AG10803 (cell line): ENCODE data around the gene GAB2.

Experiments used
- DNase-seq: peaks from one replicate; pipeline ENCODE4 v3.0.0; 2010; ENCODE audit warnings: low read depth
- H3K4me3 ChIP-seq: 2 replicates; pipeline ENCODE4 v1.5.1; 2011; ENCODE audit warnings: mild to moderate bottlenecking, low read length, control low read depth
- TF ChIP-seq, protein P1 (sequence below): conservative IDR thresholded peaks from 2 replicates; pipeline ENCODE4 v1.5.1; 2011; ENCODE audit warnings: mild to moderate bottlenecking, low read length, control low read depth, inconsistent platforms

Gene GAB2

DNA sequence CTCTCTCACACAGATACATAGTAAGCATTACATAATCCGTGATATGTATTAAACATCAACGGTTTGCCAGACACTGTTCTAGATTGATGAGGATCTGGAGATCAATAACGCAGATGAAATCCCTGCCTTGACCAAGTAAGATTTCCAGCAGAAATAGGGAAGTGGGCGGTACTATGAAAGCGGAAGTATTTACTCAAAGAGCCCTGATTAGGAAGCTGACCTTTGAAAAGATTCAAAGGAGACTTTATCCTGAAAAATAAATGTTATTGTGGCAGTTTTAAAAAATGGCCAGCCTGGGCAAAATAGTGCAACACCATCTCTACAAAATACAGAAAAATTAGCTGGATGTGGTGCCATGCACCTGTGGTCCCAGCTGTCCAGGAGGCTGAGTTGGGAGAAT, 26.8 kb downstream of the GAB2 start:
- TF ChIP-seq, protein P1, sequence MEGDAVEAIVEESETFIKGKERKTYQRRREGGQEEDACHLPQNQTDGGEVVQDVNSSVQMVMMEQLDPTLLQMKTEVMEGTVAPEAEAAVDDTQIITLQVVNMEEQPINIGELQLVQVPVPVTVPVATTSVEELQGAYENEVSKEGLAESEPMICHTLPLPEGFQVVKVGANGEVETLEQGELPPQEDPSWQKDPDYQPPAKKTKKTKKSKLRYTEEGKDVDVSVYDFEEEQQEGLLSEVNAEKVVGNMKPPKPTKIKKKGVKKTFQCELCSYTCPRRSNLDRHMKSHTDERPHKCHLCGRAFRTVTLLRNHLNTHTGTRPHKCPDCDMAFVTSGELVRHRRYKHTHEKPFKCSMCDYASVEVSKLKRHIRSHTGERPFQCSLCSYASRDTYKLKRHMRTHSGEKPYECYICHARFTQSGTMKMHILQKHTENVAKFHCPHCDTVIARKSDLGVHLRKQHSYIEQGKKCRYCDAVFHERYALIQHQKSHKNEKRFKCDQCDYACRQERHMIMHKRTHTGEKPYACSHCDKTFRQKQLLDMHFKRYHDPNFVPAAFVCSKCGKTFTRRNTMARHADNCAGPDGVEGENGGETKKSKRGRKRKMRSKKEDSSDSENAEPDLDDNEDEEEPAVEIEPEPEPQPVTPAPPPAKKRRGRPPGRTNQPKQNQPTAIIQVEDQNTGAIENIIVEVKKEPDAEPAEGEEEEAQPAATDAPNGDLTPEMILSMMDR: no peak
- no peak overlapping the region for H3K4me3 ChIP-seq
- DNase-seq: no peak

GRCh38 chr11:78386215-78386941, 31.2 kb downstream of the GAB2 start:
- DNase-seq: no peak
- H3K4me3 ChIP-seq: no peak overlapping the region
- TF ChIP-seq, protein P1: no peak

DNA sequence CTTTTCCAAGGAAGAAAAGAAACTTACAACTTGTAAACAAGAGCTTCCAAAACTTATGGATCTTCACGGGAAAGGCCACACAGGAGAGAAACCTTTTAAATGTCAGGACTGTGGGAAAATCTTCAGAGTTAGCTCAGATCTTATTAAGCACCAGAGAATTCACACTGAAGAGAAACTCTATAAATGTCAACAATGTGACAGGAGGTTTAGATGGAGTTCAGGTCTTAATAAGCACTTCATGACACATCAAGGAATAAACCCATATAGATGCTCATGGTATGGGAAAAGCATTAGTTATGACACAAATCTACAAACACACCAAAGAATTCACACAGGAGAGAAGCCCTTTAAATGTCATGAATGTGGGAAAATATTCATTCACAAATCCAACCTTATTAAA, 32.4 kb downstream of the GAB2 start:
- TF ChIP-seq, protein P1: no peak
- DNase-seq: no peak
- H3K4me3 ChIP-seq: no peak overlapping the region

DNA sequence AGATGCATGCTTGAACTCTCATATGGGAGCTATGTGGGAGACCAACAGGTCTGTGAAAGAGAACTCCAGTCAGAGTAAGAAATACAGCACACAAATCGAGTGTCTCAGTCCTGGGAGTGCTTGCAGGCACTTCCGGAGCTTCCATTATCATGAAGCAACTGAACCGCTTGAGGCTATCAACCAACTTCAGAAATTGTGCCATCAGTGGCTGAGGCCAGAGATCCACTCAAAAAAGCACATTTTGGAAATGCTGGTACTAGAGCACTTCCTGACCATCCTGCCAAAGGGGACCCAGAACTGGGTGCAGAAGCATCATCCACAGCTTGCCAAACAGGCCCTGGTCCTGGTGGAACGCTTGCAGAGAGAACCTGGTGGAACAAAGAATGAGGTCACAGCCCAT, 33.4 kb downstream of the GAB2 start:
- TF ChIP-seq, protein P1: no peak
- no peak overlapping the region for H3K4me3 ChIP-seq
- DNase-seq: no peak

DNA sequence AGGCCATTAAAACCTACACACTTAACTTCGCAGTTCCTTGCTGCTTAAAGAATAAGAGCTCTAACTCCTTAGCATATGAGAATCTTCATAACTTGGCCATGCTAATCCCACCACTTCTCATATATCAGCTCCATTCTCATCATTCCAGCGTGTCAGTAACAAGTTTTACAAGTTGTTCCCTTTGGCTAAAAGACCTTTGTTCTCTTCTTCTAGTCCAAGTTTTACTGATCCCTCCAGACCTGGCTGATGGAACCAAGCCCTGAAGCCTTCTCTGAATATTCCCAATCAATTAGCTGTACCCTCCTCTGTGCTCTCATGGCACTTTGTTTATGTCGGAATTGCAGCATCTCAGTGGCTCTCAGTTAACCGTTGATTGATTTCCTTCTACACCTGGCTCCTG, 35.8 kb downstream of the GAB2 start:
- no peak overlapping the region for H3K4me3 ChIP-seq
- TF ChIP-seq, protein P1: no peak
- DNase-seq: peak; percentile 30

DNA sequence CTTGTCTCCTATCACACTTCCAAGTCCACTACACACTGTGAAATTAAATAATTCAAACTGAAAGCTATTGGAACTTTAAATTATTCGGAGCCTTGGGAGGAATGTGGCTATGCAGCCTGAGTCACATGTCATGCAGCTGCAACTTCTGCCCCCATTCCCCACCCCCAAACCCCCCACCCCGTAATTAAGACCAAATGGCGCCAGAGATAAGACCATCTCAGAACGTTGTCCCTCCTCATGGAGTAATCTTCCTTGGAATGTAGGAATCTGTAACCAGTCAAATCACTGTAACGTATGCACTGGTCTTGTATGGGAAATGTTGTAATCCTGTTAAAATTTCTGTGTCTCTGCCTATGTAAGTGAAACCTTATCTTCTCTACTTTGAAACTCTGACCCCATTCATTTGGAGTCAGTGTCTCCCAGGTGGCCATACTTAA, 37.0 kb downstream of the GAB2 start:
- peak; percentile 78 for DNase-seq

DNA sequence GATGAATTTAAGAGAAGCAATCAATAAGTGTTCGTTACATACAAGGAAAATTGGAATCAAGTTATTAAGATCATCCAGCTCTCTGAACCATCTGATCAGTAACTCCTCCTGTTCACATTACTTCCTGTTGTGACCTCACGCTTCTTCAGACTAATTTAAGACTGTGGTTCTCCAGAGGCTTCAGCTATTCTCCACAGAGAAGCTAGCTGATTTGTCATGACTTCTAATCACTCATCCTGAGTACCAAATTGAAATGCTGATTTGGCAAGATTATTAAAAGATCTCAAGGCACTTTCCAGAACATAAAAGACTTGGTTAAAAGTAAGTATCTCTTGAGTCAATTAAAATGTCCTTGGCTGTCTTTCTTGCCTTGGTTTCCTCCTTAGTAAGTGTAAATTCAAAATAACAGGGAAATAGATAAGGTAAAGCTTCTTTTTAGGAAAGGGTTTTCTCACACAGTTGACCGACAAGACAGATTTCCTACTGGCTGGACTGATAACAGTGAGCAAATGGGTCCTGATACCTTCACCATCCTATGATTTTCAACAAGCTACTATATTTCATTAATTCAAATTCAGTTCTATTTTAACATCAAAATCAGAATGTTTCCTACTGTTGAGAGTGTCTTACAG, 38.5 kb downstream of the GAB2 start:
- TF ChIP-seq, protein P1: no peak
- DNase-seq: peak; percentile 30
- H3K4me3 ChIP-seq: no peak overlapping the region

More for the DNA sequence above, 37.0 kb downstream of the GAB2 start:
- H3K4me3 ChIP-seq: no peak overlapping the region
- TF ChIP-seq, protein P1: no peak
